T-helper 2 cell (primary cell): Measurements from ENCODE around the gene LAMA2.

Source experiments
- DNase-seq, 5 experiments: peaks; one replicate each; pipeline versions ENCODE4 v3.0.0 to v3.0.0-alpha.2; 2012 to 2022

The LAMA2 gene

GRCh38 chr6:129276461-129276860 is 393.5 kb downstream of the LAMA2 start:
- DNase-seq, result no peak

- DNase-seq, result no peak
Measured at GRCh38 chr6:129276986-129277385, 394.0 kb downstream of the LAMA2 start.

- DNase-seq, result no peak
Measured at GRCh38 chr6:129279343-129280292, 396.7 kb downstream of the LAMA2 start.

- no peak for DNase-seq
Measured at GRCh38 chr6:129280293-129280644, 397.3 kb downstream of the LAMA2 start.

- DNase-seq, result peak in 2 of 5 experiments; percentile 55 to 70
Measured at GRCh38 chr6:129280749-129281148, 397.8 kb downstream of the LAMA2 start.

- DNase-seq, result no peak
Measured at GRCh38 chr6:129281168-129281796, 398.3 kb downstream of the LAMA2 start.

GRCh38 chr6:129282019-129282418 is 399.1 kb downstream of the LAMA2 start:
- DNase-seq, result no peak

- DNase-seq, result no peak
Measured at GRCh38 chr6:129284225-129284624, 401.3 kb downstream of the LAMA2 start.

- DNase-seq, result no peak
Measured at GRCh38 chr6:129287231-129288177, 404.6 kb downstream of the LAMA2 start.

GRCh38 chr6:129289442-129289841 is 406.5 kb downstream of the LAMA2 start:
- no peak for DNase-seq

GRCh38 chr6:129292836-129293235 is 409.9 kb downstream of the LAMA2 start:
- DNase-seq, result no peak

GRCh38 chr6:129297592-129297991 is 414.7 kb downstream of the LAMA2 start:
- DNase-seq, result no peak

- DNase-seq, result no peak
Measured at GRCh38 chr6:129302671-129303070, 419.7 kb downstream of the LAMA2 start.

- DNase-seq, result no peak
Measured at GRCh38 chr6:129306826-129307225, 423.9 kb downstream of the LAMA2 start.

- DNase-seq, result no peak
Measured at GRCh38 chr6:129307845-129308244, 424.9 kb downstream of the LAMA2 start.

GRCh38 chr6:129309154-129309553 is 426.2 kb downstream of the LAMA2 start:
- no peak for DNase-seq

GRCh38 chr6:129312880-129313279 is 429.9 kb downstream of the LAMA2 start:
- DNase-seq, result no peak

- no peak for DNase-seq
Measured at GRCh38 chr6:129314575-129314974, 431.6 kb downstream of the LAMA2 start.

- DNase-seq, result no peak
Measured at GRCh38 chr6:129317931-129318820, 435.2 kb downstream of the LAMA2 start.

GRCh38 chr6:129320892-129321291 is 438.0 kb downstream of the LAMA2 start:
- DNase-seq, result no peak

- no peak for DNase-seq
Measured at GRCh38 chr6:129321303-129321702, 438.4 kb downstream of the LAMA2 start.

- DNase-seq, result no peak
Measured at GRCh38 chr6:129324345-129324744, 441.4 kb downstream of the LAMA2 start.
